ENCODE results near the gene PAF1. TPM values are rescaled to one million over a fixed set of nuclear protein-coding genes. Genes with fewer than 3 reads are reported as not detected.

Gene PAF1
- total and polyA plus RNA-seq, 2 of the 13 experiments (the other 11 are each of a cell fraction or from before 2014, with no cell fraction given): 30.2 to 31.1 TPM

- TF ChIP-seq CENPBD1 (CRISPR knock-in tag; IDR thresholded peaks at IDR 0.05; ENCODE audit: borderline replicate concordance, low read depth) (no peak), MYC (CRISPR knock-in tag; IDR thresholded peaks at IDR 0.05; ENCODE audit: borderline replicate concordance) (peak; percentile 87), NKX3-1 (CRISPR knock-in tag; IDR thresholded peaks at IDR 0.05) (no peak), SKIL (CRISPR knock-in tag; IDR thresholded peaks at IDR 0.05; ENCODE audit: borderline replicate concordance) (peak; percentile 95), ZBTB49 (CRISPR knock-in tag; IDR thresholded peaks at IDR 0.05; ENCODE audit: borderline replicate concordance) (no peak; the same call in 1 of the 2 replicates), ZNF547 (CRISPR knock-in tag; IDR thresholded peaks at IDR 0.05) (peak; percentile 59; the same call in 1 of the 2 replicates), CC2D1A (CRISPR knock-in tag; IDR thresholded peaks at IDR 0.05) (no peak), NCOA2 (CRISPR knock-in tag; IDR thresholded peaks at IDR 0.05) (no peak; the same call in 1 of the 2 replicates), ZNF460 (CRISPR knock-in tag; IDR thresholded peaks at IDR 0.05; ENCODE audit: borderline replicate concordance) (peak; percentile 82), SIN3B (IDR thresholded peaks at IDR 0.05; ENCODE audit: low read length) (no peak), CEBPZ (IDR thresholded peaks at IDR 0.05; ENCODE audit: low read length) (no peak), ATF3 (CRISPR knock-in tag; IDR thresholded peaks at IDR 0.05) (peak; percentile 85), RNF2 (conservative IDR thresholded peaks at IDR 0.05; ENCODE audit: low read depth) (peak; percentile 94), MNT (IDR thresholded peaks at IDR 0.05) (peak; percentile 40), ZNF83 (CRISPR knock-in tag; IDR thresholded peaks at IDR 0.05; ENCODE audit: borderline replicate concordance) (peak; percentile 63; the same call in 1 of the 2 replicates), NR2F1 (CRISPR knock-in tag; IDR thresholded peaks at IDR 0.05) (0 out of 4 replicates have a peak, but pooled peaks of 1 of the 2 experiments have one; percentile 8)
Observed at GRCh38 chr19:39401549-39402345, 10.8 kb upstream of the PAF1 start (continued).

All from HepG2 (cell line).